Panc1 (cell line): ENCODE measurements around the gene PRKCZ. TPM values are rescaled to one million over a fixed set of nuclear protein-coding genes. Genes with fewer than 3 reads are reported as not detected.

Experiments
- ATAC-seq: fragments of 200-7000 bp; cut with Tn5 transposase; 2 replicates; pipeline ENCODE4 v1.9.1; 2020; ENCODE audit warnings: mild to moderate bottlenecking, moderate library complexity
- BruUV-seq: library from RNA; stranded (reverse); fragments of 400-500 nt; replicated peaks from 2 replicates; lab custom pipeline; 2021; lab: Mats Ljungman, UMichigan
- CTCF ChIA-PET: fragments of 300-600 bp; sonication (Branson Sonifier 250); formaldehyde crosslinking; loops from one replicate; lab custom pipeline; 2022; ENCODE audit warnings: antibody characterized with exemption; lab: Charles Lee
- POLR2A ChIA-PET: fragments of 300-600 bp; sonication (Branson Sonifier 250); formaldehyde crosslinking; loops from one replicate; lab custom pipeline; 2022; ENCODE audit warnings: antibody characterized with exemption; lab: Charles Lee
- DNase-seq: peaks from one replicate; pipeline ENCODE4 v3.0.0-alpha.2; 2010; ENCODE audit warnings: low read depth, low spot score
- H3K27ac ChIP-seq: 2 replicates; pipeline ENCODE4 v1.5.1; 2011; ENCODE audit warnings: mild to moderate bottlenecking, low read length, inconsistent platforms
- H3K27me3 ChIP-seq: fragments of 200-500 bp; sonication (Bioruptor generic); 2 replicates; pipeline ENCODE4 v1.6.0; 2014; ENCODE audit warnings: low read length, inconsistent platforms; ENCODE audit not compliant: control insufficient read depth, insufficient read depth
- H3K36me3 ChIP-seq: fragments of 200-500 bp; sonication (Bioruptor generic); 2 replicates; pipeline ENCODE4 v1.5.1; 2014; ENCODE audit warnings: inconsistent platforms, mild to moderate bottlenecking, low read length, moderate library complexity; ENCODE audit not compliant: control insufficient read depth, insufficient read depth
- H3K4me1 ChIP-seq: 2 replicates; pipeline ENCODE4 v1.5.1; 2011; ENCODE audit warnings: inconsistent platforms, mild to moderate bottlenecking, low read length, moderate library complexity; ENCODE audit not compliant: control insufficient read depth, insufficient read depth
- H3K4me3 ChIP-seq, 2 experiments: 2 replicates each; pipeline ENCODE4 v1.5.1; 2011 to 2012; ENCODE audit warnings: low read depth in 2 of 2, low read length in 2 of 2, mild to moderate bottlenecking in 2 of 2, inconsistent platforms in 1 of 2, moderate library complexity in 1 of 2
- H3K9me3 ChIP-seq: fragments of 200-500 bp; sonication (Bioruptor generic); 2 replicates; pipeline ENCODE4 v1.5.1; 2014; ENCODE audit warnings: low read depth, mild to moderate bottlenecking, inconsistent platforms, low read length, moderate library complexity; ENCODE audit not compliant: control insufficient read depth, insufficient read depth
- CTCF ChIP-seq: fragments of 450-650 bp; IDR thresholded peaks from 2 replicates; pipeline ENCODE4 v1.5.1; 2017; ENCODE audit warnings: mild to moderate bottlenecking
- POLR2AphosphoS5 ChIP-seq: IDR thresholded peaks from 2 replicates; pipeline ENCODE4 v1.6.1; 2012; ENCODE audit warnings: mild to moderate bottlenecking, low read depth, low read length, moderate library complexity
- REST ChIP-seq, 2 experiments: IDR thresholded peaks; 2 replicates each; pipeline ENCODE4 v1.6.1; 2011 to 2012; ENCODE audit warnings: low read depth in 2 of 2, control low read depth in 1 of 2, low read length in 1 of 2, mild to moderate bottlenecking in 1 of 2, moderate library complexity in 1 of 2; ENCODE audit not compliant: insufficient read depth in 1 of 2
- SIN3A ChIP-seq: IDR thresholded peaks from 2 replicates; pipeline ENCODE4 v1.6.1; 2012; ENCODE audit warnings: low read depth, mild to moderate bottlenecking, low read length, moderate library complexity, borderline replicate concordance; ENCODE audit not compliant: insufficient read depth
- TCF7L2 ChIP-seq: IDR thresholded peaks from 2 replicates; pipeline ENCODE4 v1.6.1; 2011; ENCODE audit warnings: mild to moderate bottlenecking, low read depth, low read length, inconsistent platforms
- in situ Hi-C: cut with HindIII; loops from 2 replicates; pipeline ENCODE4 v1.10.0; 2016; ENCODE audit warnings: low sequenced_read_pairs, low pct_unique_long_range_greater_than_20kb
- intact Hi-C: fragments of 100-400 bp; cut with micrococcal nuclease; formaldehyde crosslinking; loops from one replicate; pipeline ENCODE4 v1.10.0; 2022; ENCODE audit not compliant: unreplicated experiment
- total RNA-seq: library from RNA; stranded (reverse); gene quantifications from one replicate; pipeline ENCODE4 v1.2.1, GENCODE V29; 2021; ENCODE audit not compliant: unreplicated experiment

PRKCZ gene
- total RNA-seq, 1 experiment from 2014 or later = 26.7 TPM

- no peak overlapping the region for H3K4me3 ChIP-seq
- BruUV-seq = no TSS peak
- intact Hi-C loops (no loop called here), in situ Hi-C loops (no loop called here)
- POLR2A ChIA-PET = no interaction called here
- no peak for DNase-seq
- no peak for ATAC-seq
- no peaks in the 10 kb centered on the region for H3K36me3 ChIP-seq
- no peak for TF ChIP-seq CTCF
- no peak for TF ChIP-seq POLR2AphosphoS5
- no peak for TF ChIP-seq REST (IDR thresholded peaks at IDR 0.05; ENCODE audit: insufficient read depth in 1 of 2, low read depth in 2 of 2, low read length in 1 of 2)
- no peak for TF ChIP-seq TCF7L2
- H3K27ac ChIP-seq = no peak overlapping the region
- no peaks in the 10 kb centered on the region for H3K4me1 ChIP-seq
- no peaks in the 10 kb centered on the region for H3K27me3 ChIP-seq
- CTCF ChIA-PET = no interaction called here
- 0 out of 2 replicates have a peak, but pooled peaks cover 6% of the 10 kb centered on the region for H3K9me3 ChIP-seq
These were observed 30.7 kb downstream of the PRKCZ start for GRCh38 chr1:2080884-2081283.

- no peak overlapping the region for H3K27ac ChIP-seq
- in situ Hi-C loops (no loop called here), intact Hi-C loops (no loop called here)
- BruUV-seq = no TSS peak
- H3K4me1 ChIP-seq = no peaks in the 10 kb centered on the region
- 0 out of 2 replicates have a peak, but pooled peaks cover 6% of the 10 kb centered on the region for H3K9me3 ChIP-seq
- POLR2A ChIA-PET = no interaction called here
- no peak overlapping the region for H3K4me3 ChIP-seq
- CTCF ChIA-PET = no interaction called here
- TF ChIP-seq SIN3A = no peak
- TF ChIP-seq TCF7L2 = no peak
- no peak for TF ChIP-seq POLR2AphosphoS5
- TF ChIP-seq REST (IDR thresholded peaks at IDR 0.05; ENCODE audit: insufficient read depth in 1 of 2, low read depth in 2 of 2, low read length in 1 of 2) = no peak
- TF ChIP-seq CTCF = no peak
- DNase-seq (no peak), ATAC-seq (no peak)
- no peaks in the 10 kb centered on the region for H3K36me3 ChIP-seq
- no peaks in the 10 kb centered on the region for H3K27me3 ChIP-seq
These were observed 31.2 kb downstream of the PRKCZ start for GRCh38 chr1:2081326-2081885.
